ENCODE measurements around the gene HABP4. TPM values are rescaled to one million over a fixed set of nuclear protein-coding genes. Genes with fewer than 3 reads are reported as not detected.

The HABP4 gene
- total RNA-seq, 1 donor from 2014 or later, result 15.8 TPM

DNA sequence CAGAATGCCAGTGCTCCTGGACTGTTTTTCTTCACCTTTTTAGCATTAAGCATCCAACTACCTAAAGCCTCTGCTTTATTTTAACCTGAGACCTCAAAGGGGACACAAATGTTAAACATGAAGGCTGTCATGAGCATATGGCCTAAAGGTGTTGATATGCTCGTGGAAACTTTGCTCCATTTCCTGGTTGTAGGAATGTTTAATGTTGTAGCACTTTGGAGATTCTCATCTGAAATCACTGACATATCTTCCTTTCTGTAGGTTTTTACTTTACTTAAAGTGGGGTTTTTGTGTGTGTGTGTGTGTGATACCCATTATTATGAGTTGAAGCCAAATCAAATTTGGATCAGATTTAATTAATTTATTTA, 37.0 kb downstream of the HABP4 start:
- Mint-ChIP-seq H3K36me3 (ENCODE audit: unreplicated experiment) (peaks cover 40% of the 10 kb centered on the region), H3K27me3 (ENCODE audit: unreplicated experiment) (no peaks in the 10 kb centered on the region)
- no peak for DNase-seq (ENCODE audit: extremely low spot score, unreplicated experiment)

DNA sequence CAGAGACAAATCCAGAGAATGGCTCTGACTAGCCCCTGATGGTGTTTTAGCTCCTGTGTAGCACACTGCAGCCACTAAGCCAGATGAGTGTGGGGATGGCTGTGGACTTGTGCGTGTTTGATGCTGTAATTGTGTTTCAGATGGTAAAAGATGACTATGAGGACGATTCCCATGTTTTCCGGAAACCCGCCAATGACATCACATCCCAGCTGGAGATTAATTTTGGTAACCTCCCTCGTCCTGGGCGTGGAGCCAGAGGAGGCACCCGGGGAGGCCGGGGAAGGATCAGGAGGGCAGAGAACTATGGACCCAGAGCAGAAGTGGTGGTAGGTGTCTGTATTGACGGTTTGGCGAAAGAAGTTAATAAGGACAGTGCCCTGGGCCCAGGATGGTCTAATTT, 38.0 kb downstream of the HABP4 start:
- TF ChIP-seq, protein P1, sequence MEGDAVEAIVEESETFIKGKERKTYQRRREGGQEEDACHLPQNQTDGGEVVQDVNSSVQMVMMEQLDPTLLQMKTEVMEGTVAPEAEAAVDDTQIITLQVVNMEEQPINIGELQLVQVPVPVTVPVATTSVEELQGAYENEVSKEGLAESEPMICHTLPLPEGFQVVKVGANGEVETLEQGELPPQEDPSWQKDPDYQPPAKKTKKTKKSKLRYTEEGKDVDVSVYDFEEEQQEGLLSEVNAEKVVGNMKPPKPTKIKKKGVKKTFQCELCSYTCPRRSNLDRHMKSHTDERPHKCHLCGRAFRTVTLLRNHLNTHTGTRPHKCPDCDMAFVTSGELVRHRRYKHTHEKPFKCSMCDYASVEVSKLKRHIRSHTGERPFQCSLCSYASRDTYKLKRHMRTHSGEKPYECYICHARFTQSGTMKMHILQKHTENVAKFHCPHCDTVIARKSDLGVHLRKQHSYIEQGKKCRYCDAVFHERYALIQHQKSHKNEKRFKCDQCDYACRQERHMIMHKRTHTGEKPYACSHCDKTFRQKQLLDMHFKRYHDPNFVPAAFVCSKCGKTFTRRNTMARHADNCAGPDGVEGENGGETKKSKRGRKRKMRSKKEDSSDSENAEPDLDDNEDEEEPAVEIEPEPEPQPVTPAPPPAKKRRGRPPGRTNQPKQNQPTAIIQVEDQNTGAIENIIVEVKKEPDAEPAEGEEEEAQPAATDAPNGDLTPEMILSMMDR (IDR thresholded peaks at IDR 0.05), result no peak
- H3K36me3 Mint-ChIP-seq (ENCODE audit: unreplicated experiment), result peaks cover 37% of the 10 kb centered on the region
- no peaks in the 10 kb centered on the region for H3K9me3 Mint-ChIP-seq (ENCODE audit: unreplicated experiment)
- H3K27me3 Mint-ChIP-seq (ENCODE audit: unreplicated experiment), result no peaks in the 10 kb centered on the region
- no peak overlapping the region for H3K4me3 Mint-ChIP-seq (ENCODE audit: unreplicated experiment)
- DNase-seq (ENCODE audit: extremely low spot score, unreplicated experiment), result no peak
- peak overlapping the region; percentile 81 for H3K27ac Mint-ChIP-seq (ENCODE audit: unreplicated experiment)
- peaks cover 40% of the 10 kb centered on the region for H3K4me1 Mint-ChIP-seq (ENCODE audit: unreplicated experiment)

More for the DNA sequence above, 37.0 kb downstream of the HABP4 start:
- TF ChIP-seq, protein P1 (IDR thresholded peaks at IDR 0.05), result no peak
- Mint-ChIP-seq H3K27ac (ENCODE audit: unreplicated experiment) (peak overlapping the region; percentile 81), H3K4me1 (ENCODE audit: unreplicated experiment) (peaks cover 42% of the 10 kb centered on the region), H3K9me3 (ENCODE audit: unreplicated experiment) (no peaks in the 10 kb centered on the region), H3K4me3 (ENCODE audit: unreplicated experiment) (no peak overlapping the region)

DNA sequence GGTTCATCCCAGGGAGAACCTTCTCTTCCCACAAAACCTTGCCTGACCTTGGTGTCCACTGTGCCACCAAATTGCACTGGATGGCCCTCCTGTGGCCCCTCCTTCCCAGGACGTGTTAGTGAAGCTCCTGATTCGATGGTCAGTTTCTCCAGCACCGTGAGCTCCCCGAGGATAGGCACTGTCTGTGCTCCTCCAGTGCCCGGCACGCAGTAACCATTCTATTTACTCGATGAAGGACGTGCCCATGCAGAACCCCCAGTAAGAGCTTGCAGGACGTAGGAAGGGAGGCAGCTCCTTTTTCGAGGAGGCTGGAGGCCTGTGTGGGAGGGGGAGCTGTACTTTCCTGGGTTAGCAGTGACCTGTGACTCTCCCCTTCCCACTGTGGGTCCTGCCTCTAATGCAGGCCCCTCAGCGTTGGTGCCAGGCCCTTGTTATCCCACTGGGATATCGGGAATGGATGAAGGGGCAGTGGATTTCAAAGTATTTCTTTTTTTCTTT, 39.6 kb downstream of the HABP4 start:
- peaks cover 31% of the 10 kb centered on the region for H3K36me3 Mint-ChIP-seq (ENCODE audit: unreplicated experiment)
- H3K9me3 Mint-ChIP-seq (ENCODE audit: unreplicated experiment), result no peaks in the 10 kb centered on the region
- no peak overlapping the region for H3K4me3 Mint-ChIP-seq (ENCODE audit: unreplicated experiment)
- no peak for DNase-seq (ENCODE audit: extremely low spot score, unreplicated experiment)
- H3K27ac Mint-ChIP-seq (ENCODE audit: unreplicated experiment), result peak overlapping the region; percentile 50
- no peaks in the 10 kb centered on the region for H3K27me3 Mint-ChIP-seq (ENCODE audit: unreplicated experiment)
- TF ChIP-seq, protein P1 (IDR thresholded peaks at IDR 0.05), result no peak
- H3K4me1 Mint-ChIP-seq (ENCODE audit: unreplicated experiment), result peaks cover 33% of the 10 kb centered on the region

DNA sequence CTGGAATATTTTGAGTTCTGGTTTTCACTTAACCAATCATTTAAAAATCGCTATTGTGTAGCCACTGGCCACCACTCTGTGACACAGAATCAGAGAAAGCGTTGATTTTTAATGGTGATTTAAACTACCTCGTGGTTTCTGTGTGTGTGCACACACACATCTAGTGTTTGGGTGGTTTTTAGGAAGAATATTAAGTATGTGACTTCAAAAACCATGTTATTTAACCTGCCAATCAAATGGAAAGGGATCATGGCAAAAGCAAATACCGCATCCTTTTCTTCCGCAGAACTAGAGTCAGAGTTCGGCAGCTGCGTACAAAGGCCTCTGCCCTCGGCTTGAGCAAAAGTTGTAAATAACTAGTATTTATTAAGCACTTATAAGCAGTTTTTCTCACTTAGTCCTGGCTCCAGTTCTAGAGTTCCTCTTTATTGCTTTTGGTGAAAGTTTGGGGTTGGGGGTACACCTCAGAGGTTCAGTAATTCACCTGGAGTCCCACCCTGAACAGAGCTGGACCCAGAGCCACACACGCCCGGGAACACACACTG, 40.6 kb downstream of the HABP4 start:
- no peaks in the 10 kb centered on the region for H3K27me3 Mint-ChIP-seq (ENCODE audit: unreplicated experiment)
- H3K27ac Mint-ChIP-seq (ENCODE audit: unreplicated experiment), result no peak overlapping the region
- H3K9me3 Mint-ChIP-seq (ENCODE audit: unreplicated experiment), result no peaks in the 10 kb centered on the region
- H3K36me3 Mint-ChIP-seq (ENCODE audit: unreplicated experiment), result peaks cover 30% of the 10 kb centered on the region
- no peak for DNase-seq (ENCODE audit: extremely low spot score, unreplicated experiment)
- H3K4me1 Mint-ChIP-seq (ENCODE audit: unreplicated experiment), result peaks cover 29% of the 10 kb centered on the region
- TF ChIP-seq, protein P1 (IDR thresholded peaks at IDR 0.05), result no peak
- H3K4me3 Mint-ChIP-seq (ENCODE audit: unreplicated experiment), result no peak overlapping the region

DNA sequence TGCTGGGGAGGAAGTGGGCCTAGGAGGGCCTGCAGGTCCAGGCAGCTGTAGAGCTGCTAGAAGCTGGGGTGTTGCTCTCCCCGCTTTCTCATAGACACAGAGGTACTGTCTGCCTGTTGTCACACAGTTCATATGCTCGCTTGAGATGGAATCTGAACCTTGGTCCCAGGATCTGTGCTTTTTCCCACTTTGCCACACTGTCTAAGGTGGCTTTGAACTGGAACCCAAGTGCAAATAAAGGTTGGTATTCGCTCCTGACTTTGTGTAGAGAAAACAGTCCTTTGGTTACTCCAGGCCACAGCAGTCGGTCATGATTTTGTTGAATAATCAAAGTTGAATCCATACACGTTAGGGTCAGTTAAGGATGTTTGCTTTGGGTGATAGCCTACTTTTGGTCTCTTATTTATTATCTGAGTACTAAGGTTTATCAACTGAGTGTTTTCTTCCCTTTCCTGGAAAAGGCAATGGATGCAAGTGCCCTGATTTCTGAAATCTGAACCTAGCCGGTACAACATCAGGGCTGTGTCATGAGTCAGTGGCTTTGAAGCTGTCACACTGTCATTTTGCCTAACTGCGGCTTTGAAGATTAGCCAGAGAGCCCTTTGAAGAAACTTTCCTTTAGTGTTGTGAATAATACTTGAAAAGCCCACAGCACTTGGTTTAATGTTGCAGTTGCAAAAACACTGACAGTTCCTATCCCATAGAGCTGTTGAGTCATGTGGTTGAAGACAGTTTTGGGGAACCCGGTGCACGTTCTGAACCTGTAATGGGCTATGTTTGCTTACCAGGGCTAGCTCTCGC, 41.3 kb downstream of the HABP4 start:
- no peaks in the 10 kb centered on the region for H3K27me3 Mint-ChIP-seq (ENCODE audit: unreplicated experiment)
- TF ChIP-seq, protein P1 (IDR thresholded peaks at IDR 0.05), result no peak
- H3K4me3 Mint-ChIP-seq (ENCODE audit: unreplicated experiment), result no peak overlapping the region
- DNase-seq (ENCODE audit: extremely low spot score, unreplicated experiment), result no peak
- H3K27ac Mint-ChIP-seq (ENCODE audit: unreplicated experiment), result no peak overlapping the region
- H3K36me3 Mint-ChIP-seq (ENCODE audit: unreplicated experiment), result peaks cover 30% of the 10 kb centered on the region
- peaks cover 22% of the 10 kb centered on the region for H3K4me1 Mint-ChIP-seq (ENCODE audit: unreplicated experiment)
- no peaks in the 10 kb centered on the region for H3K9me3 Mint-ChIP-seq (ENCODE audit: unreplicated experiment)

Measured in osteocyte (in vitro differentiated cells).